Cardiac septum (tissue), 1 donor: ENCODE data around the gene TBC1D2. TPM values are rescaled to one million over a fixed set of nuclear protein-coding genes. Genes with fewer than 3 reads are reported as not detected.
"Not testable (repeated sequence)": the region's sequence is repeated elsewhere in the genome, so short reads cannot be mapped to it uniquely, and the experiment has no call there.

Experiments used
- DNase-seq: peaks from one replicate; pipeline ENCODE4 v3.0.0-alpha.2; 2020; ENCODE audit warnings: low spot score
- intact Hi-C: fragments of 100-400 bp; cut with DNase I; formaldehyde crosslinking; loops from one replicate; pipeline ENCODE4 v1.14.0; 2022
- total RNA-seq: library from RNA; stranded (reverse); fragmentation: NEBNext Ultra II Directional; extraction: Animal tissue kit (Norgen Biotek cat#: 25700); gene quantifications from one replicate; pipeline ENCODE4 v1.2.1, GENCODE V29; 2021
- donor health status: DM: no; HTN: no; CAD: no.

TBC1D2 gene
- total RNA-seq, 1 donor from 2014 or later: 2.0 TPM

- intact Hi-C loops: no loop called here
- no peak for DNase-seq
Measured at GRCh38 chr9:98275159-98275558, 19.7 kb upstream of the TBC1D2 start.

DNA sequence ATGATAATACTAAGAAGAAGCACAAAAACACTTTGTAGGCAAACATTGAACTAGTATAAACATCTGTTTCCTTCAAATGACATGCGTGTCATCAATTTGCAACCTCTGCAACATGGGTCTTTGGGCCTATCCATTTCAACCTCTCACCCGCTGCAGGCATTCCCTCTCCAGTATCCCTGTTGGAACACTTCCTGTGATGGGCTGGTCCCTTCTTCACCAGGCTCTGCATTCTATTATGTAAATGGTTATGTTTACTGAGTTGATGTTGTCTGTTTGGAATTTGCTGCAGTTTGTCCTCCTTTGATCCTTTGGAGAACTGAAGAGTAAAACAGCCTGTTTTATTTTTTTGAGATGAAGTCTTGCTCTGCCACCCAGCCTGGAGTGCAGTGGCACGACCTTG lies 16.6 kb upstream of the TBC1D2 start:
- DNase-seq: no peak
- intact Hi-C loops: no loop called here

DNA sequence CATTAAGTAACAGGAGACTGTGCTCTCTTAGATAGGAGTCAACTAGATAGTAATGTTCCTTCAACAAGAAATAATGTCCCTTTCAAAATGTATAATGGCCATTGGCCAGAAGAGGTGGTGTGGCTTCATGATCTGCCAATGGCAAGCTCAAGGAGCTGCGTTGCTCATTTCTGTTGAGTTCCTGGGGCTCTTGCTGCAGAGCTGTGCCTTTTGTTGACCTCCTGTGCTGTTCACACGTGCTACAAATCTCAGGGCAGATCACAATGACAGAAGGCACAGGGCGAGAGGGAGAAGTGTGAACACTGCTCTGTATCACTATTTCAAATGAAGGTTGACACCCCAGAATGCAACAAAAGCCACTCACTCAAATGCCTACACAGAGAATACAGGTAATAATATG lies 16.0 kb upstream of the TBC1D2 start:
- intact Hi-C loops: no loop called here

DNA sequence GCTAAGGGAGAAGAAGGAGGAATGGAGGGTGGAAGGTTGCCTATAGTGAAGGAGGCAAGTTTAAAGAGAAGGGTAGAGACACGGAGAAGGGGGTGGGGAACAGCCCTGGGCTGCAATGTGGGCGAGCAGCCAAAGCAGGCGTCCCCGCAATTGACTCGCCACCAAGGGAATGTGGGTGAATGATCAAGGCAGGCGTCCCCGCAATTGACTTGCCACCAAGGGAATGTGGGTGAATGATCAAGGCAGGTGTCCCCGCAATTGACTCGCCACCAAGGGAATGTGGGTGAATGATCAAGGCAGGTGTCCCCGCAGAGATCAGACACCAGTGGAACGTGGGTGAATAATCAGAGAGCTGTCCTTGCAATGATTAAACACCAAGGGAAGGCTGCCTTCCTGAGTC lies 14.8 kb upstream of the TBC1D2 start:
- DNase-seq, intact Hi-C loops: not testable (repeated sequence)

More for the DNA sequence above, 16.0 kb upstream of the TBC1D2 start:
- no peak for DNase-seq

DNA sequence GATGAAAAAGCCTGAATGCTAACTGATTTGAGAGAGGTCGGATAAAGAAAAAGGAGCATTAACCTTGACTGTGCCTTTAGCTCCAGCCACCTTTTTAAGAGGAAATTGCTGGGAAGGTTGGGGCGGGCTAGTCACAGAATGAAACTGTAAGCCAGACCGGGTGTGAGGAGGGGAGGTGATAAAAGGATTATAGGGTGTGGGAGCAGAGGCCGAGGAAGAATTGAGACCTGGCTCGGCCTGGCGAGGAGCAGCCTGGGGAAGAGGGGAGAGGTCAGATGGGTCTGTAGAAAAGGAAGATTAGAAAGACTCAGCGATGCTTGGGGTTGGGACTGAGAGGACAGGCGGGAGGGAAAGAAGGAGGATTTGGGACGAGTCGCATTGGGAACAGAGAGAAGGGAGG lies 14.2 kb upstream of the TBC1D2 start:
- DNase-seq, intact Hi-C loops: not testable (repeated sequence)

GRCh38 chr9:98267556-98267955 lies 12.1 kb upstream of the TBC1D2 start:
- intact Hi-C loops, DNase-seq: not testable (repeated sequence)

DNA sequence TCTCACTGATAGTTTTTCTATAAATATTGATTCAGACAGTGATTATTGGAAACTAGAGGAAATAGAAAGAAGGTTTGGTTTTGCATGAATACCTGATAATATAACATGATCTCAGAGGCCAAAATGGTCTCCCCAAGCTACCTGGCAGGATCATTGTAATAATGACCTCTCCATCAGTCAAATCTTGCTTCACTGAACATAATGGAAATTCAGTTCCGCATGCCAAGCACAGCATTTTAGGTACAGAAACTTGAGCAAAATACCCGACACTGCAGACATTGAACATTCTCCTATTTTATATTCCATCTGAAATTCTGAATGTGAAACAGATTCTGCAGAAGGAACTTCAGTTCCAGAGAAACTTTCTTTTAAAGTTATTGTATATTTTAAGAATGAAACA lies 9.1 kb upstream of the TBC1D2 start:
- intact Hi-C loops: no loop called here
- no peak for DNase-seq

- intact Hi-C loops: loop anchor here (1.0 to 2.0 kb wide), 2 partner anchors 58 to 189 kb away; no protein-coding TSS in a partner anchor
- DNase-seq: peak; percentile 89
Measured at GRCh38 chr9:98263482-98264357, 8.3 kb upstream of the TBC1D2 start.

DNA sequence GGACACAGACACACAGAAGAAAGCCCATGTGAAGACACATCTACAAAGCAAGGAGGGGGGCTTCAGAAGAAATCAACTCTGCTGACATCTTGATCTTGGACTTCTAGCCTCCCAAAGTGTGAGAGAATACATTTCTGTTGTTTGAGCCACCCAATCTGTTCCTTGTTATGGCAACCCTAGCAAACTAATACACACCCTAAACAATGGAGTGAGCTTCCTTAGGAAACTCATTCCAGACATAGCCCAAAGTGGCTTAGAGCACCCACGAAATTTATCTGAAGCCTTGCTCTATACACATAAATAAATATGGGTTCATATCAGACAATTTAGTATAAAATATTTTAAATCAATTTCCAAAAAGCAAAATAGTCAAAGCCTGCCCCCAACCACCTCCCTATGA lies 7.6 kb upstream of the TBC1D2 start:
- intact Hi-C loops: loop anchor here (1.0 to 2.0 kb wide), 2 partner anchors 58 to 188 kb away; no protein-coding TSS in a partner anchor
- DNase-seq: no peak

DNA sequence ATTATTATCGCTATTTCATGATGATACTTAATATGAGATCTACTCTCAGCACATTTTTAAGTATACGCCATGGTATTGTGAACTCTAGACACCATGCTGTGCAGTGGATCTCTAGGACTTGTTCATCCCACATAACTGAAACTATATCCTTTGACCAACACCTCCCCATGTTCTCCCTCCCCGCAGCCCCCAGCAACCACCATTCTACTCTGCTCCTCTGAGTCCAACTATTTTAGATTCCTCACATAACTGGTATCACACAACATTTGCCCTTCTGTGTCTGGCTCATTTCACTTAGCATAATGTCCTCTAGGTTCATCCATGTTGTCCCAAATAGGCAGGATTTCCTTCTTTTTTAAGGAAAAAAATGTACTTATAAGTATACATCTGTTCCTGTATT lies 6.6 kb upstream of the TBC1D2 start:
- intact Hi-C loops: loop anchor here (2.0 kb wide), 1 partner anchor 187 kb away; no protein-coding TSS in a partner anchor
- DNase-seq: no peak

DNA sequence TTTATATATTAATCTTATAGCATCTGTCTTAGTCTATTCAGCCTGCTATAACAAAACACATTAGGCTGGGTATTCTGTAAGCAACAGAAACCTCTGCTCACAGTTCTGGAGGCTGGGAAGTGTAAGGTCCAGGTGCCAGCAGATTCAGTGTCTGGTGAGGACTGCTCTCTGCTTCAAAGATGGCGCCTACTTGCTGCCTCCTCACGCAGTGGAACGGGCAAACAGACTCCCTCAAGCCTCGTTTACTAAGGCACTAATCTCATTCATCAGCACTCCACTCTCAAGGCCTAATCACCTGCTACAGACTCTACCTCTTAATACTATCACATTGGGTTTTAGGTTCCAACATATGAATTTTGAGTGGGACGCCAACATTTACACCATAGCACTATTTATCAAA lies 5.2 kb upstream of the TBC1D2 start:
- DNase-seq: no peak
- intact Hi-C loops: no loop called here

GRCh38 chr9:98259791-98260190 lies 4.3 kb upstream of the TBC1D2 start:
- no peak for DNase-seq
- intact Hi-C loops: loop anchor here (5.0 kb wide), 1 partner anchor 202 kb away; the partner anchor contains the start of gene NANS

- intact Hi-C loops: loop anchor here (2.0 to 5.0 kb wide), 2 partner anchors 199 to 334 kb away; partner anchors contain the start of genes NANS and TRMO
- DNase-seq: no peak
Measured at GRCh38 chr9:98256756-98257155, 1.3 kb upstream of the TBC1D2 start.

DNA sequence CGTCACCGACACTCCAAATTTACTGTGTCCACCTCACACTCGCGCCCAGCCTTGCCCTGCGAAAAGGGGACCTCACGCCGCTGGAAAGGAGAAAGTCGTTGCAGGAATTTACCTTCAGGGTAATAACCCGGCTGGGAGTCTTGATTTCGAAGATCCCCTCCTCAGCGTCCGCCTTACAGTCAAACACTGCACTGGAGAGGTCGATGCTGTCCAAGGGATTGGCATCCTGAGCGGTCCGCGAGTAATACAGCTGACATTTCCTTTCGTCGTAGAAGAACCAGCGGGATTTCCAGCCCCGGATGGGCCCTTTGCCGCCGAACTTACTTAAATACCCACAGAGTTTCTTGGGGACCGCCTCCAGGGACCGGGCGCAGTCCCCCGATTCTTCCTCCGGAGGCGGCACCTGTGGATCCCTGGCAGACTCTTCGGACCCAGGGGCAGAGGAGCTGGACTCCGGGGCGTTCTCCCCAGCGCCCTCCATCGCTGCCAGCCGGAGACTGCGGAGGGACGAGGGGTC lies 330 bp downstream of the TBC1D2 start:
- intact Hi-C loops: loop anchor here (5.0 kb wide), 1 partner anchor 198 kb away; the partner anchor contains the start of gene NANS
- no peak for DNase-seq

DNA sequence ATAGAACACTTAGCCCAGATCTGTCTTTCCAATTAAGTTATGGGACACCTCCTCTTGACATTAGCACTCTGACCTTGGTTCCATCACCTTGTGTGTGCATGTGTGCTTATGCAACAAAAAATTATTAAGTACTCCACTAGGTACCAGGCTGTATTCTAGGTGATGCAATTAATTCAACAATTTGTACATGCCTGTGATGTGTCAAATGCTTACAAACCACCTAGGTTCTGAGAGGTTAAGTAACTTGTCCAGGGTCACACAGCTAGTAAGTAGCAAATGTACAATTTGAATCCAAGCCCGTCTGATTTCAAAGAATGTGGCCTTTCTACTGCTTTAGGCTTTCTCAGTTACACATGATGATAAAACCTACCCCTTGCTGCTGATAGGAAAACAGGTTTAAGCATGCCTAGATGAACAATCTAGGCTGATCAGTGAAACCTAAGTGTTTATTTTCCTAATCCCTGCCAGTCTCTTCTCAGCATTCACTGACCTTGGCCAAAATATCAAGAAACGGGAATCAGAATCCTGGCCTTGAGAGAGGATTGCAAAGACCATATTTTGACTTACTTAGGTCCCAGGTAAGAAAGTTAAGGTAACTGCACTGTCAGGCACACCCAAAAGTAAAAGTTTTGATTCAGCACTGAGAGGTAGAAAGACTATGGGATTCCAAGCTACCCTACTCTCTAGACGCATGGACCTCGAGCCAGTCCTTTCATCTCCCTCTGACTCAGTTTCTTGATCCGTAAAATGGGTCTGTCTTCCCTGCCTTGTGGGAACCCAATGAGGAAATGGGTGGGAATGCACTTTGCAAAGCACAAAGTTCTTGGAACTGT lies 1.0 kb downstream of the TBC1D2 start:
- intact Hi-C loops: loop anchor here (5.0 kb wide), 1 partner anchor 197 kb away; the partner anchor contains the start of gene NANS
- DNase-seq: no peak

GRCh38 chr9:98253565-98253964 lies 1.9 kb downstream of the TBC1D2 start:
- no peak for DNase-seq
- intact Hi-C loops: no loop called here

GRCh38 chr9:98251551-98251950 lies 3.9 kb downstream of the TBC1D2 start:
- intact Hi-C loops: no loop called here
- DNase-seq: no peak

GRCh38 chr9:98249771-98250170 lies 5.7 kb downstream of the TBC1D2 start:
- intact Hi-C loops: no loop called here

GRCh38 chr9:98248737-98249474 lies 6.5 kb downstream of the TBC1D2 start:
- peak; percentile 91 for DNase-seq
- intact Hi-C loops: no loop called here

More at GRCh38 chr9:98249771-98250170, 5.7 kb downstream of the TBC1D2 start:
- DNase-seq: no peak
